ENCODE results near the gene FOXP1. TPM values are rescaled to one million over a fixed set of nuclear protein-coding genes. Genes with fewer than 3 reads are reported as not detected.

Gene FOXP1
- polyA plus RNA-seq, 4 donors: 16.0 to 45.3 (median 39.0) TPM

GRCh38 chr3:71078199-71078598, 505.3 kb downstream of the FOXP1 start:
- DNase-seq (ENCODE audit: low read depth in 4 of 4, low spot score in 3 of 4): no peak

- no peak for DNase-seq (ENCODE audit: low read depth in 4 of 4, low spot score in 3 of 4)
Measured at GRCh38 chr3:71077070-71077469, 506.5 kb downstream of the FOXP1 start.

GRCh38 chr3:71076361-71077002, 507.0 kb downstream of the FOXP1 start:
- DNase-seq (ENCODE audit: low read depth in 4 of 4, low spot score in 3 of 4): no peak

GRCh38 chr3:71075494-71075893, 508.0 kb downstream of the FOXP1 start:
- no peak for DNase-seq (ENCODE audit: low read depth in 4 of 4, low spot score in 3 of 4)

- no peak for DNase-seq (ENCODE audit: low read depth in 4 of 4, low spot score in 3 of 4)
Measured at GRCh38 chr3:71074423-71074822, 509.1 kb downstream of the FOXP1 start.

GRCh38 chr3:71072986-71073385, 510.5 kb downstream of the FOXP1 start:
- no peak for DNase-seq (ENCODE audit: low read depth in 4 of 4, low spot score in 3 of 4)

GRCh38 chr3:71072287-71072686, 511.2 kb downstream of the FOXP1 start:
- no peak for DNase-seq (ENCODE audit: low read depth in 4 of 4, low spot score in 3 of 4)

- no peak for DNase-seq (ENCODE audit: low read depth in 4 of 4, low spot score in 3 of 4)
Measured at GRCh38 chr3:71070497-71071463, 512.7 kb downstream of the FOXP1 start.

GRCh38 chr3:71069797-71070196, 513.7 kb downstream of the FOXP1 start:
- no peak for DNase-seq (ENCODE audit: low read depth in 4 of 4, low spot score in 3 of 4)

GRCh38 chr3:71067977-71068654, 515.4 kb downstream of the FOXP1 start:
- DNase-seq (ENCODE audit: low read depth in 4 of 4, low spot score in 3 of 4): no peak

- no peak for DNase-seq (ENCODE audit: low read depth in 4 of 4, low spot score in 3 of 4)
Measured at GRCh38 chr3:71066849-71067261, 516.7 kb downstream of the FOXP1 start.

- DNase-seq (ENCODE audit: low read depth in 4 of 4, low spot score in 3 of 4): no peak
Measured at GRCh38 chr3:71066356-71066755, 517.2 kb downstream of the FOXP1 start.

GRCh38 chr3:71065764-71066013, 517.8 kb downstream of the FOXP1 start:
- no peak for DNase-seq (ENCODE audit: low read depth in 4 of 4, low spot score in 3 of 4)

GRCh38 chr3:71064956-71065763, 518.4 kb downstream of the FOXP1 start:
- DNase-seq (ENCODE audit: low read depth in 4 of 4, low spot score in 3 of 4): peak in 1 of 4 donors; percentile 52

GRCh38 chr3:71064291-71064955, 519.1 kb downstream of the FOXP1 start:
- DNase-seq (ENCODE audit: low read depth in 4 of 4, low spot score in 3 of 4): no peak

GRCh38 chr3:71063773-71064290, 519.7 kb downstream of the FOXP1 start:
- no peak for DNase-seq (ENCODE audit: low read depth in 4 of 4, low spot score in 3 of 4)

GRCh38 chr3:71062952-71063772, 520.4 kb downstream of the FOXP1 start:
- DNase-seq (ENCODE audit: low read depth in 4 of 4, low spot score in 3 of 4): no peak

GRCh38 chr3:71062037-71062932, 521.2 kb downstream of the FOXP1 start:
- DNase-seq (ENCODE audit: low read depth in 4 of 4, low spot score in 3 of 4): no peak

Data from left renal pelvis (tissue), 4 donors.